22Rv1 (cell line): ENCODE data around the gene COL6A2.
"Not testable (repeated sequence)": the region's sequence is repeated elsewhere in the genome, so short reads cannot be mapped to it uniquely, and the experiment has no call there.

ENCODE experiments used
- H3K27ac ChIP-seq: fragments of 450-650 bp; 2 replicates; pipeline ENCODE4 v1.5.1; 2017
- CTCF ChIP-seq: fragments of 450-650 bp; IDR thresholded peaks from 2 replicates; pipeline ENCODE4 v1.5.1; 2017; ENCODE audit warnings: mild to moderate bottlenecking
- ZFX ChIP-seq: fragments of 450-650 bp; IDR thresholded peaks from 2 replicates; pipeline ENCODE4 v1.6.1; 2017; ENCODE audit warnings: antibody characterized with exemption, borderline replicate concordance

COL6A2 gene

GRCh38 chr21:46082713-46082962 is 15.3 kb upstream of the COL6A2 start:
- H3K27ac ChIP-seq: no peak overlapping the region
- TF ChIP-seq ZFX: no peak
- TF ChIP-seq CTCF: no peak

GRCh38 chr21:46082963-46083790 is 14.7 kb upstream of the COL6A2 start:
- no peak overlapping the region for H3K27ac ChIP-seq
- TF ChIP-seq CTCF (no peak), ZFX (no peak)

GRCh38 chr21:46083791-46084561 is 13.9 kb upstream of the COL6A2 start:
- H3K27ac ChIP-seq: no peak overlapping the region
- no peak for TF ChIP-seq ZFX
- no peak for TF ChIP-seq CTCF

GRCh38 chr21:46084709-46085108 is 13.2 kb upstream of the COL6A2 start:
- TF ChIP-seq ZFX: no peak
- no peak for TF ChIP-seq CTCF
- no peak overlapping the region for H3K27ac ChIP-seq

GRCh38 chr21:46085259-46085658 is 12.7 kb upstream of the COL6A2 start:
- H3K27ac ChIP-seq: not testable (repeated sequence)

- no peak overlapping the region for H3K27ac ChIP-seq
- no peak for TF ChIP-seq CTCF
- no peak for TF ChIP-seq ZFX
These were observed 10.3 kb upstream of the COL6A2 start for GRCh38 chr21:46087641-46088040.

- TF ChIP-seq ZFX (no peak), CTCF (no peak)
- H3K27ac ChIP-seq: no peak overlapping the region
These were observed 9.7 kb upstream of the COL6A2 start for GRCh38 chr21:46088189-46088588.
